ENCODE results near the gene UNKL.
A peak's percentile ranks its signal among the peaks of the same experiment; 100 is the strongest.

UNKL gene

DNA sequence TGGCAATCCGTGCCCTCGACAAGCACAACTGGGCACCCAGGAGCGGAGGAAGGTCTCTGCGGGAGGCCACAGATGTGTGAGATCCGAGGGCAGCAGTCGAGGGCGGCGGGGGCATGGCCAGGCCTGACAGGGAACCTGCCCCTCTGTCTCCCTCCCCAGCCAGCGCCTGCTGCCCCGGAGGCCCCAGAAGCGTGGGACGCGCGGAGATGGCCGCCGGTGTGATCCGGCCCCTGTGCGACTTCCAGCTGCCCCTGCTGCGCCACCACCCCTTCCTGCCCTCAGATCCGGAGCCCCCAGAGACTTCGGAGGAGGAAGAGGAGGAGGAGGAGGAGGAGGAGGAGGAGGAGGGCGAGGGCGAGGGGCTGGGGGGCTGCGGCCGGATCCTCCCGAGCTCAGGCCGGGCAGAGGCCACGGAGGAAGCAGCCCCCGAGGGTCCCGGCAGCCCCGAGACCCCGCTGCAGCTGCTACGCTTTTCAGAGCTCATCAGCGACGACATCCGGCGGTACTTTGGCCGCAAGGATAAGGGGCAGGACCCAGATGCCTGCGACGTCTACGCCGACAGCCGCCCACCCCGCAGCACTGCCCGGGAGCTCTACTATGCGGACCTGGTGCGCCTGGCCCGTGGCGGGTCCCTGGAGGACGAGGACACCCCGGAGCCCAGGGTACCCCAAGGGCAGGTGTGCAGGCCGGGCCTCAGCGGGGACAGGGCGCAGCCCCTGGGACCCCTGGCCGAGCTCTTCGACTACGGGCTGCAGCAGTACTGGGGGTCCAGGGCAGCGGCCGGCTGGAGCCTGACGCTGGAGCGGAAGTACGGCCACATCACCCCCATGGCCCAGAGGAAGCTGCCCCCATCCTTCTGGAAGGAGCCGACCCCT is 18.1 kb upstream of the UNKL start:
- no peak for DNase-seq

DNA sequence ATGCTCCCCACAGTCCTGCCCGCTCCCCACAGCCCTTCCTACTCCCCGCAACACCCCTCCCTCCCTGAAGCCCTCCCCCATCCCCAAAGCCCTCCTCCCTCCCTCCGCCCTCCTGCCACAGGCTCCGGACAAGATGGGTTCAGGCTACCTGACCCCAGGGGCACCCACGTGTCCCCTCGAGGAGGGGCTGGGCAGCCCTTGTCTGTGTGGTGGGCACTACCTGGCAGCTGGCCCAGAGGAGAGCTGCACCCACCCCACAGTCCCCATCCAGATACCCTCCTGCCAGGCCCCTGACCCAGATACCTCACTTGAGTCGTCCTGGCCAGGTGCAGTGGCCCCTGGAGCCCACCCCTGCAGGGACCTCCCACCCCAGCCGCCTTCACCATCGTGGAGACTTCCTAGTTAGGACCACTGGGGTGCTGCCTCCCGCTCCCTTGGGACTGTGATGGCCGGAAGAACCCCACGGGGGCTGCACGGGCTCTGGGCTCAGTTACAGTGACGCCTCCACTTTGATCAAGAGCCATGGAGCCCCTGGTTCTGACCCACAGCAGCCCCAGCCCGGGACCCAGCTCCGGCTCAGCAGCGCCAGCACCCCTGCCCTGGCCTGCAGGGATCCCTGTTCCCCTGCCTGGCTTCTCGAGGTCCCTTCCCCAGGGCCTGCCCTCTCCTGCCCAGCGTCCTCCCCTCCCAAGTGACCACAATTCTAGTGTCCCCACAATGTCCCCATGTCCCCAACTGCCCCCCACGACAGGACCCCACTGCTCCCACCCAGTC is 17.2 kb upstream of the UNKL start:
- DNase-seq: no peak

- no peak for DNase-seq
Measured at GRCh38 chr16:1430759-1431496, 16.4 kb upstream of the UNKL start, which contains the start of gene PERCC1. TSS of gene PERCC1 (plus strand) at chr16:1431078. CDS start at chr16:1432594, 1,516 bp downstream.

DNA sequence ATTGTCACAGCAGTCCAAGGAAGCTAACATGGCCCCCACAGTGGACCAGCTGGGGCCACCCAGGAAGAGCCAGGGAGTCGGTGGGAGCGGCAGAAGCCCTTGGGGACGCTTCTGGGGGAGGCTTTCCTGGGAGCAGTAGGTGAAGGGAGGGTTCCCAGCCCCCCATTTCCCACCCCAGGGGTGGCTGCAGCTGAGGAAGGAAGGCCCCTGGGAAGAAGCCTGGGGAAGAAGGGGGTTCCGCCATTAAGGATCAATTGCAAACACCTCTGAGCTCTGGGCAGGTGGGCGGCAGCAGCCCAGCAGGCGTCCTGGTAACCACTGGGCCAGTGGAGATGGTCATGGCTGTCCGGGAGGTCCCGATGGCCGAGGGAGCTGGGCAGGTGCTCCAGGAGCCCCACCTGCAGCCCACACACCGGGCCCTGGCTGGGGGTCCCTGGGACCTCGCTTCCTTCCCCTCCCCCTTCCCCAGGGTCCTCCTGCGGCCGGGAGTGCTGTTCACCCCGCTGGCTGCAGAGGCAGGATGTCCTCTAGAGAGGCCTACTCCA is 15.8 kb upstream of the UNKL start:
- no peak for DNase-seq

DNA sequence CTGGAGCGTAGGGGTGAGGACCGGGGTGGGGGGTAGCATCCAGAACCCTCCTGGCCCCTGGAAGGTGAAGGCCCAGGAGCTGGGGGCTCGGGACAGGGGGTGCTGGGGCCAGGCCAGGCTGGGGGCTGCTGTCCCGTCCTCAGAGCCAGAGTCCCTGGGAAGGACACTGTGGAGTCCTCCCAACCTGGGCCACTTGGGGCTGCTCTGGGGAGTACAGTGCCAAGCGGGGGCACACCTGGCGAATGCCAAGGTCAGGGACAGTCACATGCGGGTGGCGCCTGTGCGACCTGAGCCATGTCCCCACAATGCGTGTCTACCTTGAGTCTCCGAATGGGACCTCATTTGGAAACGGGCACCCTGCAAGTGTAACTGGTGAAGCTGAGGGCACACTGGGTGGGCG is 15.1 kb upstream of the UNKL start:
- no peak for DNase-seq

- no peak for DNase-seq
Measured at GRCh38 chr16:1429012-1429411, 14.5 kb upstream of the UNKL start.

DNA sequence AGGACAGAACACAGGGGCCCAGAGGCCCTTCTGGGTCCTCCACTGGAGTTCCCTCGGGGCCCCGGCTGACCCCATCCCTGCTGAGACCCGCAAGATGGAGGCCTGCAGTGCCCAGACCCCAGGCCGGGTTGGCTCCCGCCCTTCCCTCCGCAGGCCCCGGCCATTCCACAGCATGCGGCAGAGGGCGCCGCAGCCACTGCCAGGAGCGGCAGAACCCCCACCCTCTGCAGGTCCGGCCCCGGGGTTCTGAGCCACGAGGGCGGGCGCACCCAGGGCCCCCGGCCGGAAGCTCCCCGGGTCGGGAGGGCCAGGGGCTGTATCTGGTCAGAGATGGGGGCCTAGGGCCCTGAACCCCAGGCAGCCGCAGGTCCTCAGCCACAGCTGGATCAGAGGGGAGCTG is 14.0 kb upstream of the UNKL start:
- peak in 1 of 51 donors; percentile 9 for DNase-seq

GRCh38 chr16:1427473-1428461 is 13.3 kb upstream of the UNKL start:
- DNase-seq: no peak

GRCh38 chr16:1426734-1427471 is 12.4 kb upstream of the UNKL start:
- no peak for DNase-seq

GRCh38 chr16:1425616-1426370 is 11.3 kb upstream of the UNKL start:
- DNase-seq: no peak

GRCh38 chr16:1424028-1424427 is 9.5 kb upstream of the UNKL start:
- DNase-seq: no peak

DNA sequence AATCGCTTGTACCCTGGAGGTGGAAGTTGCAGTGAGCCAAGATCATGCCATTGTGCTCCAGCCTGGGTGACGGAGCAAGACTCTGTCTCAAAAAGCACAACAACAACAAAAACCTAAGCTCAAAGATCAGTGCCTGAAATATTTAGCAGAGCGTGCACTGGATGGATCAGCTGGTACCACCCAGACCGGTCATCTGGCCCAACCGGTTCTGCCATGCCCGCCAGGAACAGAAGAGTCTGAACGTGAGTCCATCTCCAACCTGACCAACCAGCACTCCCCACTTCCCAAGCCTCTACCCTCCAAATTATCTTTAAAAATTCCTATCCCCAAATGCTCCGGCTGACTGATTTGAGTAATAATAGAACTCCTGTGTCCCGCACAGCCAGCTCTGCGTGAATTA is 7.6 kb upstream of the UNKL start:
- DNase-seq: no peak

GRCh38 chr16:1420111-1420539 is 5.6 kb upstream of the UNKL start:
- DNase-seq: no peak

DNA sequence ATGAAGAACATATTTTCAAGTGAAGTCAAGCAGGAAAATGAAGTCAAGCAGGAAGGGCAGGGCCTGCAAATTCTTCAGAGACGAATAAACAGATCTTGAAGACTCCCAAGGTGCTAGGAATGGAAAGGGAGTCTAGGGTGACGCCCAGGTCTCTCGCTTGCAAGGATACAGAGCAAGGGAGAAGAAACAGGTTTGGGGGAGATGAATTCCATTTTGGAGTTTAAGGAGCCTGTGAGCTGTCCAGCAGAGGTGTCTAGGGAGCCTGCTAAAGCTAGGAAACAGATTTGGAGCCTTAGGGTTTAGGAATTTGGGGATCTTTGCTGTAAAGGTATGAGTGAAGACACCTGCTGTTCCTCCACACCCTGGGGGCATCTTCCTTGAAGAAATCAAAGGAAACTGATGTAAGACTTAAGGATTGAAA is 2.0 kb upstream of the UNKL start:
- no peak for DNase-seq

DNA sequence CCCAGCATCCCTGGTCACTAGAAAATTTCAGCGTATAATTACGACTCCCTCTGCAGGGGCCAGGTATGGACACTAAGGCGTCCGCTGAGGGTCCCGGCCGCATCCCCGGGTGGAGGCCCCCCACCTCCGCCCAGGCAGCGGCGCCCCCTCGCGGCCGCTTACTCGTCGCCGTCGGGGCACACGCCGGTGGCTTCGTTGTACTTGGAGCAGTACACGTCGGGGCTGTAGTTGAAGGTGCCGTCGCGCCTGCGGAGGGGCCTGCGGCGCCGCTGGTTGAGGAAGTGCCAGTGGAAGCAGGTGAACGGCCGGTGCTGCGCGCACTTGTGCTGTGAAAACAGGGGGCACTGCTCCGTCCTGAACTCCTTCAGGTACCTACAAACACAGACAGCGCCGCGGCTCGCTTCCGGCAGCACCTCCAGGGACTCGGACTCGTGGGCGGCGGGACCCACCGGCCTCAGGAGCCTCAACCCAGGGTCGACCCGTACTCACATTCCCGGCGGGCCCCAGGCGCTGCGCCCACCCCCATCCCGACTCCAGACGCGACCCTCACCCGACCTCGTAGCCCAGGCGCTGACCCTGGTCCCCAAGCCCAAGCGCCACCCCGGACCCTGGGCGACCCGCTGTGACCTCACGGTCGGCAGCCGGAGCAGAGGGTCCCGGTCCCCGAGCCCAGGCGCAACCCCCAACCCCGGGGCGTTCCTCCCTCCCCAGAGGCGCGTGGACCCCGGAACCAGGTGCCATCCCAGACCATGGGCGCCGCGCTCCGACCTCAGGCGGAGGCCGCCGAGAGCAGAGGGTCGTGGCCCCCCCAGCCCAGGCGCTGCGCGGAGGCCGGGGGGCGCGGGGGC is 596 bp downstream of the UNKL start:
- peak in 24 of 51 donors; percentile 4 to 49 (median 20) for DNase-seq

GRCh38 chr16:1412847-1413246 is 1.7 kb downstream of the UNKL start:
- DNase-seq: no peak

DNA sequence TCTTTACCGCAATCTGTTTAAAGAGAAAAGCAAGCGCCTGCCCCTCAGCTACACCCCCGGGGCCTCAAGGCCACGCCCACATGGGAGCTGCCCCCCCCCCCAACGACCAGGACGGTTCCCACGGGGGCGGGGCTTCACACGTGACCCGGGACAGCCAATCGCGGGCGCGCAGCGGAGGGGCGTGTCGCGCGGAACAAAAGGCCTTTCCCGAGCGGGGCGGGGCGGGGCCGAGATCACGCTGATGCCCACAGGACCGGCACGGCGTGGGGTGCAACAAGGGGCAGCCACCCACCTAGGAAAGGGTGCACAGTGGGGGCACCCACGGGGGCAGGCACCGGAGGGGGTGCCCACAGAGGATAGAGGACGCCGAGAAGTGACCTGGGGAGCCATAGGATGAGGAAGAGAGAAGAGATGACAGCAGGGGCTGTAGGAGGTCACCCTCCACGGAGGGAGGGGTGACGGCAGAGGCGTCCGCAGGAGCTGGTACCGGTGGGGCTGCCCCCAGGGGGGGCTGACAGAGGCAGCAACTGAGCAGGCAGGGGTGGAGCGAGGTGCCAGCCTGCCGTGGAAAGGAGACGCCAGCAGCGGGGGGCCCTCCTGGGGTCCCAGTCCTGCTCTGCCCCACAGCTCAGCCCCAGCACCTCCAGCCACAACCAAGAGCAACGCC is 6.2 kb downstream of the UNKL start:
- peak; percentile 50 to 99 (median 93) for DNase-seq
